Measurements from ENCODE around the gene GNG14. TPM values are rescaled to one million over a fixed set of nuclear protein-coding genes. Genes with fewer than 3 reads are reported as not detected.

The GNG14 gene
- total and polyA plus RNA-seq, 2 of the 4 experiments (the other 2 are of a cell fraction): not detected

DNA sequence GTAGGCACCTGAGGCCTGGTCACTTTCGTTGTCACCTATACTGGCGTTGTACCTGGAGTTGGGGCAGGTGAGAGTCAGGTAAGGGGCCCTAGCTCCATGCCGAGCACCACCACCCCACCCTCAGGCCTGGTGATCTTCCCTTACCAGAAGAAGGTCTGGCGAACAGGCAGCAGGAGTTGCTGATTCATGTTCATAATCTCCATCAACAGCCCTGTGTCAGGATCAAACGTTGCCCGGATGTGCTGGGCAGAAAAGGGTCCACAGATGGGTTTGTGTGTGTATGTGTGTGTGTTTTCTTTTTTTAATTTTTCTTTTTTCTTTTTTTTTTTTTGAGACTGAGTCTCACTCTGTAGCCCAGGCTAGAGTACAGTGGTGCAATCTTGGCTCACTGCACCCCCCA is 35.6 kb upstream of the GNG14 start:
- POLR2A ChIA-PET (ENCODE audit: unreplicated experiment): no interaction called here
- Histone ChIP-seq H3K56ac (ENCODE audit: extremely low read depth, insufficient read depth, low read length) (no peak overlapping the region), H4K8ac (ENCODE audit: low read depth in 2 of 2, low read length in 2 of 2) (no peak overlapping the region), H2AFZ (replicated peaks; ENCODE audit: low read length, poor library complexity) (no peak overlapping the region), H2BK15ac (ENCODE audit: low read depth, low read length) (no peak overlapping the region), H4K5ac (ENCODE audit: low read depth, low read length) (no peak overlapping the region), H3K18ac (ENCODE audit: low read depth, low read length) (no peak overlapping the region), H2BK5ac (ENCODE audit: low read depth, low read length, poor library complexity, severe bottlenecking) (no peak overlapping the region), H3K9ac (ENCODE audit: low read depth, low read length) (no peak overlapping the region), H3K27me3 (ENCODE audit: control insufficient read depth, insufficient read depth, low read length) (no peaks in the 10 kb centered on the region), H2AK5ac (ENCODE audit: low read depth, low read length) (no peak overlapping the region), H4K20me1 (ENCODE audit: insufficient read depth, low read length) (no peaks in the 10 kb centered on the region), H3K9me3 (ENCODE audit: control insufficient read depth, insufficient read depth, low read length) (no peaks in the 10 kb centered on the region), H2BK20ac (ENCODE audit: low read depth, low read length) (no peak overlapping the region), H4K91ac (ENCODE audit: insufficient read depth, low read depth, low read length) (no peak overlapping the region), H2AK9ac (replicated peaks; ENCODE audit: low read depth, low read length, poor library complexity) (no peak overlapping the region), H3K9me1 (ENCODE audit: insufficient read depth, low read length) (0 out of 2 replicates have a peak, but pooled peaks cover 3% of the 10 kb centered on the region), H3K4me2 (ENCODE audit: low read depth, low read length) (no peak overlapping the region), H3K14ac (replicated peaks; ENCODE audit: low read depth, low read length) (no peak overlapping the region), H3K4me3 (ENCODE audit: insufficient read depth, low read depth, low read length) (no peak overlapping the region), H3K23ac (ENCODE audit: low read depth, low read length) (no peak overlapping the region), H3K4ac (ENCODE audit: low read depth, low read length) (no peak overlapping the region), H3K36me3 (ENCODE audit: control insufficient read depth, insufficient read depth, low read length) (peaks cover 26% of the 10 kb centered on the region), H2BK120ac (ENCODE audit: low read depth, low read length) (no peak overlapping the region), H3K79me1 (ENCODE audit: low read depth in 1 of 2, low read length in 2 of 2) (no peaks in the 10 kb centered on the region), H3K27ac (ENCODE audit: insufficient read depth, low read length) (no peak overlapping the region), H3K4me1 (ENCODE audit: control insufficient read depth, insufficient read depth, low read length) (0 out of 2 replicates have a peak, but pooled peaks cover 2% of the 10 kb centered on the region)
- BruUV-seq (replicated peaks): no TSS peak
- intact Hi-C loops (cut with micrococcal nuclease) (no loop called here), in situ Hi-C loops (cut with MboI; ENCODE audit: low sequenced_read_pairs) (no loop called here), dilution Hi-C loops (cut with HindIII; ENCODE audit: low sequenced_read_pairs, unreplicated experiment) (no loop called here)
- no peak for DNase-seq
- no CpG with 5 or more reads among the region's 6 CpGs for WGBS, 2 experiments (ENCODE audit: extremely low coverage in 2 of 2, insufficient read length in 1 of 2)
- no peak for ATAC-seq (ENCODE audit: low read depth)
- TF ChIP-seq RAD21 (IDR thresholded peaks at IDR 0.05; ENCODE audit: low read length) (no peak), RFX5 (IDR thresholded peaks at IDR 0.05; ENCODE audit: low read depth, low read length) (no peak), CHD1 (IDR thresholded peaks at IDR 0.05; ENCODE audit: low read depth, low read length) (no peak), MAFK (IDR thresholded peaks at IDR 0.05; ENCODE audit: low read depth, low read length) (no peak), FOS (IDR thresholded peaks at IDR 0.05; ENCODE audit: low read depth, low read length) (no peak), CEBPB (IDR thresholded peaks at IDR 0.05; ENCODE audit: low read depth, low read length) (no peak), MXI1 (IDR thresholded peaks at IDR 0.05; ENCODE audit: borderline replicate concordance, low read depth, low read length) (no peak), POLR2A (IDR thresholded peaks at IDR 0.05; ENCODE audit: low read depth, low read length) (no peak), NFE2L2 (IDR thresholded peaks at IDR 0.05; ENCODE audit: low read depth, low read length) (no peak), RCOR1 (IDR thresholded peaks at IDR 0.05; ENCODE audit: insufficient replicate concordance, low read length) (no peak), SMC3 (IDR thresholded peaks at IDR 0.05; ENCODE audit: low read depth, low read length) (no peak)
- TF ChIP-seq, protein P1, sequence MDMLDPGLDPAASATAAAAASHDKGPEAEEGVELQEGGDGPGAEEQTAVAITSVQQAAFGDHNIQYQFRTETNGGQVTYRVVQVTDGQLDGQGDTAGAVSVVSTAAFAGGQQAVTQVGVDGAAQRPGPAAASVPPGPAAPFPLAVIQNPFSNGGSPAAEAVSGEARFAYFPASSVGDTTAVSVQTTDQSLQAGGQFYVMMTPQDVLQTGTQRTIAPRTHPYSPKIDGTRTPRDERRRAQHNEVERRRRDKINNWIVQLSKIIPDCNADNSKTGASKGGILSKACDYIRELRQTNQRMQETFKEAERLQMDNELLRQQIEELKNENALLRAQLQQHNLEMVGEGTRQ (IDR thresholded peaks at IDR 0.05; ENCODE audit: low read depth, low read length): no peak
- CTCF ChIA-PET: interaction anchor here (0.6 kb wide), 1 partner anchor 757 kb away, joined by 9 read pairs; no protein-coding TSS in a partner anchor

All from IMR-90 (cell line).